ENCODE results near the gene MCRIP2. TPM values are rescaled to one million over a fixed set of nuclear protein-coding genes. Genes with fewer than 3 reads are reported as not detected.

Gene MCRIP2
- total RNA-seq, 6 experiments from 2014 or later = 18.8 to 30.8 (median 24.2) TPM

- Mint-ChIP-seq H3K4me1 (ENCODE audit: low read depth) (peaks cover 31% of the 10 kb centered on the region), H3K4me3 (no peak overlapping the region), H3K36me3 (ENCODE audit: low read depth) (no peaks in the 10 kb centered on the region), H3K9me3 (no peaks in the 10 kb centered on the region), H3K27ac (no peak overlapping the region), H3K27me3 (ENCODE audit: insufficient read depth) (peaks cover 1% of the 10 kb centered on the region)
- no peak for DNase-seq
- no peak for TF ChIP-seq CTCF (IDR thresholded peaks at IDR 0.05)
These were observed 20.7 kb upstream of the MCRIP2 start for GRCh38 chr16:620700-621525.

- H3K27ac Mint-ChIP-seq = peak overlapping the region; percentile 98
- peaks cover 1% of the 10 kb centered on the region for H3K27me3 Mint-ChIP-seq (ENCODE audit: insufficient read depth)
- no peak for TF ChIP-seq CTCF (IDR thresholded peaks at IDR 0.05)
- peaks cover 35% of the 10 kb centered on the region for H3K4me1 Mint-ChIP-seq (ENCODE audit: low read depth)
- peaks cover 3% of the 10 kb centered on the region; the same call in 1 of the 2 replicates for H3K36me3 Mint-ChIP-seq (ENCODE audit: low read depth)
- peak; percentile 16 for DNase-seq
- no peaks in the 10 kb centered on the region for H3K9me3 Mint-ChIP-seq
- peak overlapping the region; percentile 83; the same call in 1 of the 2 replicates for H3K4me3 Mint-ChIP-seq
These were observed 20.0 kb upstream of the MCRIP2 start for GRCh38 chr16:621526-622105.

- peaks cover 43% of the 10 kb centered on the region for H3K4me1 Mint-ChIP-seq (ENCODE audit: low read depth)
These were observed 18.7 kb upstream of the MCRIP2 start for GRCh38 chr16:622920-623280.

GRCh38 chr16:624526-625070 is 17.0 kb upstream of the MCRIP2 start:
- no peak for DNase-seq
- peaks cover 43% of the 10 kb centered on the region for H3K4me1 Mint-ChIP-seq (ENCODE audit: low read depth)
- TF ChIP-seq CTCF (IDR thresholded peaks at IDR 0.05) = no peak
- H3K27me3 Mint-ChIP-seq (ENCODE audit: insufficient read depth) = peaks cover 1% of the 10 kb centered on the region
- H3K4me3 Mint-ChIP-seq = no peak overlapping the region
- H3K9me3 Mint-ChIP-seq = no peaks in the 10 kb centered on the region
- peaks cover 6% of the 10 kb centered on the region; the same call in 1 of the 2 replicates for H3K36me3 Mint-ChIP-seq (ENCODE audit: low read depth)
- H3K27ac Mint-ChIP-seq = peak overlapping the region; percentile 65; the same call in 1 of the 2 replicates

More at GRCh38 chr16:622920-623280, 18.7 kb upstream of the MCRIP2 start:
- peaks cover 1% of the 10 kb centered on the region for H3K27me3 Mint-ChIP-seq (ENCODE audit: insufficient read depth)
- peaks cover 6% of the 10 kb centered on the region; the same call in 1 of the 2 replicates for H3K36me3 Mint-ChIP-seq (ENCODE audit: low read depth)
- peak overlapping the region; percentile 98 for H3K27ac Mint-ChIP-seq
- H3K9me3 Mint-ChIP-seq = no peaks in the 10 kb centered on the region
- TF ChIP-seq CTCF (IDR thresholded peaks at IDR 0.05) = no peak
- peak; percentile 19 for DNase-seq
- peak overlapping the region; percentile 83; the same call in 1 of the 2 replicates for H3K4me3 Mint-ChIP-seq

GRCh38 chr16:625117-625976 is 16.3 kb upstream of the MCRIP2 start:
- Mint-ChIP-seq H3K27me3 (ENCODE audit: insufficient read depth) (peaks cover 1% of the 10 kb centered on the region), H3K9me3 (no peaks in the 10 kb centered on the region), H3K36me3 (ENCODE audit: low read depth) (peaks cover 6% of the 10 kb centered on the region; the same call in 1 of the 2 replicates), H3K4me1 (ENCODE audit: low read depth) (peaks cover 43% of the 10 kb centered on the region), H3K4me3 (no peak overlapping the region), H3K27ac (peak overlapping the region; percentile 11; the same call in 1 of the 2 replicates)
- TF ChIP-seq CTCF (IDR thresholded peaks at IDR 0.05) = no peak
- DNase-seq = no peak

Data from HFFc6 (cell line).